ENCODE data around the gene ZBTB7C. TPM values are rescaled to one million over a fixed set of nuclear protein-coding genes. Genes with fewer than 3 reads are reported as not detected.

Gene ZBTB7C
- total RNA-seq, 2 experiments from 2014 or later = not detected

GRCh38 chr18:48100651-48101165 is 308.5 kb downstream of the ZBTB7C start:
- H3K27ac Mint-ChIP-seq = no peak overlapping the region
- H3K4me1 Mint-ChIP-seq (ENCODE audit: low read depth) = no peaks in the 10 kb centered on the region
- CTCF ChIA-PET = interaction anchor here (1.5 kb wide), 1 partner anchor 16 kb away, joined by 3 read pairs; no protein-coding TSS in a partner anchor
- no peaks in the 10 kb centered on the region for H3K36me3 Mint-ChIP-seq (ENCODE audit: low read depth)
- DNase-seq = no peak
- H3K27me3 Mint-ChIP-seq = peaks cover 19% of the 10 kb centered on the region
- no peak overlapping the region for H3K4me3 Mint-ChIP-seq
- H3K9me3 Mint-ChIP-seq = no peaks in the 10 kb centered on the region
- intact Hi-C loops (cut with micrococcal nuclease) = no loop called here
- POLR2A ChIA-PET = no interaction called here
- ATAC-seq = no peak
- no peak for TF ChIP-seq CTCF (IDR thresholded peaks at IDR 0.05)

DNA sequence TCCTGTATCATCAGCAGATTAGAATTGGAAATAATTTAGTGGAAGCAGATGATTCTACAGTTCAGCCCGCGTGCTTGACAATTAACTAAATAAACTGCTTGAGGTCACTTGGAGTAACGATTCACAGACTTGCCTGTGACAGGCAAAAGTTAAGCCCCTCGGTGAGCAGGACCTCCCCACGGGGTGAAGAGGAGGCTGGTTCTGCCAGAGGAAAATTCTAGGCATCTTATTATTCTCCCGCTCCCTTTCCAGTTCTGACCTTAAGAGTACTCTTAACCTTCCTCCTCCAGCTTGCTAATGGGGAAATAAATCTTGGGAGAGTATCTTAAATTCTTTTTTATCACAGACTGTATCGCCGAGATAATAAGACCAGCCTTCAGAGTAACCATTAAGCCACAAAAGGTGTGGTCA is 309.0 kb downstream of the ZBTB7C start:
- Mint-ChIP-seq H3K27ac (no peak overlapping the region), H3K36me3 (ENCODE audit: low read depth) (no peaks in the 10 kb centered on the region), H3K4me1 (ENCODE audit: low read depth) (no peaks in the 10 kb centered on the region), H3K27me3 (peaks cover 16% of the 10 kb centered on the region), H3K9me3 (no peaks in the 10 kb centered on the region), H3K4me3 (no peak overlapping the region)
- DNase-seq (no peak), ATAC-seq (no peak)
- intact Hi-C loops (cut with micrococcal nuclease) = no loop called here
- ChIA-PET POLR2A (no interaction called here), CTCF (no interaction called here)
- no peak for TF ChIP-seq CTCF (IDR thresholded peaks at IDR 0.05)

GRCh38 chr18:48099481-48100164 is 309.6 kb downstream of the ZBTB7C start:
- ATAC-seq (no peak), DNase-seq (no peak)
- Mint-ChIP-seq H3K4me3 (no peak overlapping the region), H3K4me1 (ENCODE audit: low read depth) (no peaks in the 10 kb centered on the region), H3K36me3 (ENCODE audit: low read depth) (no peaks in the 10 kb centered on the region), H3K9me3 (no peaks in the 10 kb centered on the region), H3K27me3 (peaks cover 16% of the 10 kb centered on the region), H3K27ac (no peak overlapping the region)
- intact Hi-C loops (cut with micrococcal nuclease) = no loop called here
- CTCF ChIA-PET = no interaction called here
- no peak for TF ChIP-seq CTCF (IDR thresholded peaks at IDR 0.05)
- POLR2A ChIA-PET = no interaction called here

GRCh38 chr18:48098538-48098937 is 310.6 kb downstream of the ZBTB7C start:
- CTCF ChIA-PET = no interaction called here
- intact Hi-C loops (cut with micrococcal nuclease) = no loop called here
- H3K27me3 Mint-ChIP-seq = peaks cover 16% of the 10 kb centered on the region
- no peaks in the 10 kb centered on the region for H3K36me3 Mint-ChIP-seq (ENCODE audit: low read depth)
- POLR2A ChIA-PET = no interaction called here
- no peak overlapping the region for H3K4me3 Mint-ChIP-seq
- H3K9me3 Mint-ChIP-seq = no peaks in the 10 kb centered on the region
- DNase-seq = no peak
- TF ChIP-seq CTCF (IDR thresholded peaks at IDR 0.05) = no peak
- no peaks in the 10 kb centered on the region for H3K4me1 Mint-ChIP-seq (ENCODE audit: low read depth)
- no peak overlapping the region for H3K27ac Mint-ChIP-seq
- ATAC-seq = no peak

- POLR2A ChIA-PET = no interaction called here
- no peak for TF ChIP-seq CTCF (IDR thresholded peaks at IDR 0.05)
Measured at GRCh38 chr18:48098007-48098406, 311.2 kb downstream of the ZBTB7C start.

More at GRCh38 chr18:48098007-48098406, 311.2 kb downstream of the ZBTB7C start:
- Mint-ChIP-seq H3K9me3 (no peaks in the 10 kb centered on the region), H3K36me3 (ENCODE audit: low read depth) (no peaks in the 10 kb centered on the region), H3K27me3 (peaks cover 15% of the 10 kb centered on the region), H3K27ac (no peak overlapping the region), H3K4me3 (no peak overlapping the region), H3K4me1 (ENCODE audit: low read depth) (no peaks in the 10 kb centered on the region)
- ATAC-seq (no peak), DNase-seq (no peak)
- intact Hi-C loops (cut with micrococcal nuclease) = no loop called here
- CTCF ChIA-PET = no interaction called here

Measured in activated CD8-positive, alpha-beta T cell treated with anti-CD3 and anti-CD28 coated beads for 36 hours (primary cell).